Measurements from ENCODE around the gene BEAN1.

BEAN1 gene

DNA sequence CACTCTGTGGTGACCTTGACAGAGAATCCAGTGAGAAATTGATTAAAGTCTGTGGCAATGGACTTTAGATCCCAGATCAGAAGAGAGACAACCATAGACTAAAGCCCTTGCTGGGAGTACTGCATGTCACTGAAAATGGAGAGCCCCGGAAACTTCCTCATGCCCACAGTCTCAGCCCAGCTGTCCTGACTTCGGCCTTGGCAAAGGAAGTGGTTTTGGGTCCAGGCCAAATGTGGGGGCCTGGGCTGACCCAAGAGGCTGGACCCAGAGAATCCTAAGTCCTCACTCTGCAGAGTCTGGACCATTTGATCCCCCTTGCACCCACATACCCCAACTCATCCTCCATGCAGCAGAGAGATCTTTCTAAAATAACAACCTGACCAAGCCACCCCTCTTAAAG is 4.7 kb upstream of the BEAN1 start:
- no peak for DNase-seq

DNA sequence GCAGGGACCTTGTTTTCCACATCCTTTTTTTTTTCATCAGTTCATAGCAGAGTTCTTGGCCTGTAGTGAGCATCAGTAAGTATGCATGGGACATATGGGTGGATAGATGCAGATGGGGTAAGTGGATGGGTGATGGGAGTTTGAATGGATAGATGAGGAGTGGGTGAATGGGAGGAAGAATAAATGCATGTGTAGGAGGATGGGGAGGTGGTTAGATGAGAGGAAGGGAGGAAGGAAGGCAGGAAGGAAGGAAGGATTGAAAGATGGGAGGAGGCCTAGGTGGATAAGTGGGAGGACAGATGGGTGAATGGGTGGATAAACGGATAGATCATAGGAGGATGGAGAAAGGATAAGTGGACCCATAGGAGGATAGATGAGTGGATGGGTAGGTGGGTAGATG is 3.9 kb upstream of the BEAN1 start:
- DNase-seq = no peak

DNA sequence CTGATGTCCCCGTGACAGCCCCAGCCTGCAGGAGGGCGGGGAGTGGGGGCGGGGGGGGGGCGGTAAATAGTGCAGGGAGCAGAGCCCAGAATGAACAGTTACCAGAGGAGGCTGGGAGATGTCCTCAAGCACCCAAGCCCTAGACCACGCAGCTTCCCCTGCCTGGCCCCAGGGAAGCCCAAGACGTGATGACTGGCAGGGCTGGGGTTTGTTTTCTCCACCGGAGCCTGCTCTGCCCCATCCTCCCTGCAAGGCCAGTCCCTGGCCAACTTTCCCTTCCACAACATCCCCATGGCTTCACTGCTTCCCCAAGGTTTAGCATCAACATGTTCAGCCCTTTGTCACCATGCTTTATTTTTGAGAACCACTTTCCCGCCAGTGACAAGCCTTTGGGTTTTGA is 1.4 kb upstream of the BEAN1 start:
- DNase-seq = no peak

DNA sequence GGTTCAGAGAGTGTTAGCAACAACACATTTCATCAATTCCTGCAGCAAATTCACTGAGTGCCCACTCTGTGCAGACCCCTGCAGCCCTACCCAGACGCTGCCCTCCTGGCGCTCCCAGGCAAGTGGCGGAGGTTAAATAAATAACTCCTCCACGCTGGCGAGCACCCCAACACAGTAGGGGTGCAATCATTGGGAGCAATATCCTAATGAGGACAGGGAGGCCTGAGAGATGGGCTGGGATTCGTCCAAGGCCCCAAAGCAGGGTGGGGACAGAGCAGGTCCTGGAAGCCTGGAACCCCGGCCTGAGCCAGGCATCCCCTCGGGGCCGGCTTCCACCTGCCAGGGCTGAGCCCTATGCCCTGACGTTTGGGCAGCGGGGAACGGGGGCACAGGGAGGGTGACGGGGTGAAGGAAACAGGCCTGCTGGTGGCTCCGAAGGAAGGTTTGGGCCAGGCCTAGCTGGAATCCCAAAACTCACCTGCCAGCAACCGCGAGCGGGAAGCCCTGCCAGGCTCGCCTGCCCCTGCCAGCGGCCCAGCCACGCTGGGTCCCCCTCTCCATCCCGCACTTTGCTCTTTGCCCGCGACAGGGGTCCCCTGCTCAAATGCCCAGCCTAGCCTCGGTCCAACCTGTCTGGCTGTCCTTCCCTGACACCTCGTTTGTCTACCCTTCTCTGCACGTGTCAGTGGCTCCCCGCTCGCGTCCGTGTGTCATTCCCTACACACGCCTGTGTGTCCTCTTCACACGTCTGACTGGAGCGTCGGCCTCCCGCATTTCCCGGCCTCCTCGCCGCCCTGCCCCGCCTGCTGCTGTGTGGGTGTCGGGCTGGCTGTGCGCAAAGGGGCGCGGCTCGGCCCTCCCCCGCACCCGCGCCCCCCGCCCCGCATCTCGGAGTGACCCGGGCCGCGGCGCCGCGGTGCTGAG is 721 bp upstream of the BEAN1 start:
- DNase-seq = no peak

DNA sequence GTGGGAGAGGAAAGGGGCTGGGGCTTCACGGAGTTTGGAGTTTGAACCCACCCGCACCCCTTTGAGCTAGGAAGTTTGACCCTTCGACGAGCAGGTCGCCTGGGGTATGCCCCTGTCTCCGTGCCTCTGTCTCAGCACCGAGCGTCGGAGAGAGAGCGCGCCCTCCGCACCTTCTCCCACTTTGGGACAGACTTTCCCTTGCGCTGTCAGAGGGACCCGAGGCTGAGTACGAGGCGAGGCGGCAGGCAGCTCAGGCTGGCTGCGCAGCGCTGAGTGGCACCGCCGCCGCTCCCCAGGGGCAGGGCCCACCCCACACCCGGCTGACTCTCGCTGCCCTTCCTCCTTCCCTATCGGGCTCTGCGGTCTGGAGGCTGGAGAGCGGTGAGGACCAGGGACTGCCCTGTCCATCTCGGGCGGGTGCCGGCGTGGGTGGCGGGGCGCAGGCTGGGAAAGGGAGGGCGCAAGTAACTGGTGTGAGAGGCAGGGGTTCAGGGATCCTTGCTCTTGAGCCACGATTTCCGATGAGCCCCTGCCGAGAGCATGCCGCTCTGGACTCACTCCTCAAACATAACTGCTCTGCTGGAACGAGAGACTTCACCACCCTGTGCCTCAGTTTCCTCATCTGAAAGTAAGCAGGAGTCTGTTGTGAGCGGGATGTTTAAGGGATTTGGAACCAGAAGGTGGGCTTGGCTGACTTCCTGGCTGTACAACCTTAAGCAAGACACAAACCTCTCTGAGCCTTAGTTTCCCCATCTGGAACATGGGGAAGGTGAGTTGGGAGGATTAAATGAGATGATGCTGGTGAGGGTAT is 981 bp downstream of the BEAN1 start:
- DNase-seq = no peak

DNA sequence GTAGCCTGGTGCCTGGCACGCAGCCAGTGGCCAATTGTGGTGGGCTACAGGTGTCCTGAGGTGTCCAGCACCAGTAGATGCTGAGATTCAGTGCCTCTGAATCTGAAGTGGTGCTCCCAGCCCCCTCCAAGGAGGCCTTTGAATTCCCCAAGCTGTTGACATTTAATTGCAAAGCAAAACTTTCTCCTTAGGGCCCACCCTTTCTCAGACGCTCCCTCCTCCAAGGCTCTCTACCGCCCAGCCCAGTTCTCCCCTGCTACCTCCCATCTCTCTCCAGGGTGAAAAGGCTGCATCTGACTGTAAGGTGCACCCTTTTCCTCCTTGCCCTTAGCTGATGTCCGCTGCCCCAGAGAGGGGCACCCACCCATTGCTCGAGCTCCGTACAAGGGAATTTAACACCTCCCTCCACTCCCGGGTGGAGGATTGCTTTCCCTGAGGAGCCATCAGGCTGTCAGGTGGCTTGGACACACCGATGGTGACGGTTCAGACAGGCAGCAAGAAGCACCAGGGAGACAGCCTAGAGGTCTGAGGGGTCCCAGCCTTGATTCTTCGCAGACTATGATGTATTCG is 1.7 kb downstream of the BEAN1 start:
- DNase-seq = no peak

DNA sequence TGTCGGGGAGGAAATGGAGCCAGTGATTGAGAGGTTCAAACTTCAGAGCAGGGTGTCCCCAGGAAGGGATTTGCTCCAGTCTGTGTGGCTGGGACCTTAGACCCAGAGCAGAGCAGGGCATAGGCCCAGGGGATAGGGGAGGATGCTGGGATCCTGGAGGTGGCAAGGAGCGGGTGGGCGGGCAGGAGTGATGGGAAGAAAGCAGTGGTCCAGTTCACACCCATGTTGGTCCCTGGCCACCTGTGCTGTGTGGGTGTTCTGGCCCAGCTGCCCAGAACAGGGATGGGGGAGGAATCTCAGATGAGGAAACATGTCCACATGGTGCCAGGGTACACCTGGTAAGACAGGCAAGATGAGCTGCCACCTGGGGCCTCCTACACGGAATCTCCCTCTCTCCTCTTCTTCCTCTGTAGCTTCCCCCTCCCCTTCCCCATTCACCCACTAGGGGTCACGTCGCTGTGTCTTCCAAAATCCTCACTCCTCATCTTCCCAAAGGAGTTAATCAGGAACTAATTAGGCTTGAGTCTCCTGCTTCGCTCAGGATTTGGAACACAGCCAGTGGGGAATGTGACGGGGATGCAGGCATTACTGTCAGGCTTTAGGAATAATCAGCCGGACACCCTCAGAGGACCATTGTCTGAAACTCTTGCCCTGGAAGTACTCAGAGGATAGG is 2.3 kb downstream of the BEAN1 start:
- DNase-seq = no peak

DNA sequence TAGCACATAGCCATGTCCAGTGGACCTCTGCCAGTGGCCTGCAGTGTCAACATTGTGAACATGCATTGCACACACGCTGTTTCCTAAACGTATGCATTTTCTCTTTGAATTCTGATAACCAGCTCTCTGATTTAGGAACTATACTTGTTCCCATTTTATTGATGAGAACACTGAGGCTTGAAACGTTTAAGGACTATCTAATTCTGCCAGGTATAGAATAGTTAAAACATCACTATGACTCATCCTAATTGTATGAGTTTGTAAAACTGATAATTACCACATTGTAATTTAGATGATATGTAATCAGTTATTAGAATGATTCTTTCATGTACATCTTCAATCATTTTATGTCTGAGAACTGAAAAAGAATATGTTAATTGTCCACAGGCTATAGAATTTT is 3.1 kb downstream of the BEAN1 start:
- no peak for DNase-seq

DNA sequence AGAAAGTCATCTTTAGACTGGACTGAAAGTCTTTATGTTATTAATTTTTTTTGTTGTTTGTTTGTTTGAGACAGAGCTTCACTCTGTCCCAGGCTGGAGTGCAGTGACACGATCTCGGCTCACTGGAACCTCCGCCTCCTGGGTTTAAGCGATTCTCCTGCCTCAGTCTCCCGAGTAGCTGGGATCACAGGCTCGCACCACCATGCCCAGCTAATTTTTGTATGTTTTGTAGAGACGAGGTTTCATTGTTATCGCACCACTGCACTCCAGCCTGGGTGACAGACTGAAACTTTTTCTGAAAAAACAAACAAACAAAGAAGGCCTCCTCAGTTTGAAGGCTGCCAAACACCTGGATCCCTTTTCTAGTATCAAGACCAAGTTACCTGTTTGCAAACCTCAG is 4.7 kb downstream of the BEAN1 start:
- DNase-seq = no peak

DNA sequence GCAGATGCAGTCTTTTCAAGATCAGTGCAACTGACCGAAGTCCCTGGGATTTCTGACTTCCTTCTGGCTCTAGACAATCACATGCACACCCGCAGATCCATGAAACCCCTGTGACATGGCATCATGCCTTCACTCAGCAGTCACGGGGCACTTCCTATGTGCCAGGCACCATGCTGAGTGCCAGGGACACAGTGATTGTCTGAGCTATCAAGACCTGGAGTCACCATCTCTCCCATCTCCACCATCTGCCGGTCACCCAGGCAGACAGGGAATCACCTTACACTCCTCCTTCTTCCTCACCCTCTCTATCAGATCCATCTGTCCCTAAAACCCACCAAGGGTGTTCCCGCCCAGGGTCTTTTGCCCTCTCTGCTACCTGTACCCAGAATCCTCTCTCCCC is 5.3 kb downstream of the BEAN1 start:
- DNase-seq = no peak

DNA sequence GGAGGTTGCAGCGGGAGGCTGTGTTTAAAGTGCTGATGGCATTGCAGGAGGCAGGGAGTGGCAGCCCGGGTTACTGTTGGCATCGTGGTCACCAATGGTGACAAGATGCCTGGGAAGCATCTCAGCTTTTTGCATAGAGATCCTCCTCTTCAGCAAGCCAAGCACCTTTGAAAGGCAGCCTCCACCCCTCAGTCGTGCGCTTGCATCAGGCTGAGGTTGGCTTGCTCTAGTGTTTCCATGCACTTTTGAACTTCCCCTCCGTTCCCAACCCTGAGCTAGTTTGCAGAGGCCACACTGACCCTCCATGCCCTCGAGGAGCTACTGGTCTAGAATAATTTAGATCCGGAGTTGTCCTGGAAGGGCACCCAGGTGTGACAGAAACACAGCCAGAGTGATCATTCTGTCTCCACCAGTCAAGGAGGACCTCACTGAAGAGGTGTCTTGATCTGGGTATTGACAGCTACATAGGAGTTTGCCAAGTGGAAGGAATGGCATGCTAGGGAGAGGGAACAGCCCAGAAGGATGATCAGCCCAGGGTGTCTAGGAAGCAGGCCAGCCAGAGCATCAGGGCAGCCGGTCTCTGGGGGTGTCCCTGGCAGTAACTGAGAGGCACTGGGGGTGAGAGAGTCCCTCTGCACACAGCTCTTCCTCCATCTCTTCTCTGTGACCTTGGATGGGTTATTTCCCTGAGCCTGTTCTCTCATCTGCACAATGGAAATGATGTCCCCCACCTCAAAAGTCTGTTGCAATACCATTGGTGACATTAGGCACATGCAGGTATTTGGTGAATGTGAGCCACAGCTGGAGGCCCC is 7.7 kb downstream of the BEAN1 start:
- no peak for DNase-seq

DNA sequence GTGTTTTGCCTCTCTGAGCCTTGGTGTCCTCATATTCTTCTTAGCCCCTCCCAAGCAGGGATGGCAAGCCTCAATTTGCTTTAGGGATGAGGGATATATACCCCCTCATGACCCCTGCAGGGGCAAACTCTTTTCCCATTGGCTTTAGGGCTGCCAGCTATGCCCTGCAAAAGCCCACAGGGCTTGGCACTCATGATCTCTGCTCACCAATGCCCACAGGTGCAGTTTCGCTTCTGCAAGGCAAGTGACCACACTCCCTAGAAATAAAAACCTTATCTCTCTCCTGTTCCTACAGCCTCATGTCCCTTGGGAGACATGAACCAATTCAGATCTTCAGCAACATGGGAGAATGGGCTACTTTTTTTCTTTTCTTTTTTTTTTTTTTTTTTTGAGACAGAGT is 8.8 kb downstream of the BEAN1 start:
- DNase-seq = no peak

DNA sequence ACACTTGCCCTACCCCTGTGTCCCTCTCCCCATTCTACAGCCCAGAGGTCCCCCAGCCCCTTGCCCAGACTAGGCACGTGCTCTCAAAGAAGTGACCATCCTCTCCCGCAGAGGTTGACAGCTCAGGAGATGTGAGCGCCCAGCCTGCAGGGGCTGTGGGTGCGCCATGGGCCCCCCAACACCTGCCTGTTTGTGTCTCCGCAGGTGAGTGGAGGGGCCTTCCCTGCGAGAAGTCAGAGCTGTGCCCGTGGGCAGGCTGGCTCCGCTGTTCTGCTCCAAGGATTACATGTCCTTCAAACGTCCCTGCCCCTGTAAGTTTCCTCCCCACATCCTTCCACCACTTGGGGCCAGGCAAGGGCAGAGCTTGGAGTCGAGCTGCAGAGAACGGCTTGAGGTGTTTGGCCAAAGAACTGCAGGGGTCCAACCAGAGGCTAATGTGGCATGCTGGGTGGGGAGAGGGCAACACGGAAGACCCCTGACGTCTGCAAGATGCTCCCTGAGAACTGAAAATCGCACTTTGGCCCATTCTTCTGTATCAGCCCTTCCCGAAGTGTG is 10.4 kb downstream of the BEAN1 start:
- no peak for DNase-seq

DNA sequence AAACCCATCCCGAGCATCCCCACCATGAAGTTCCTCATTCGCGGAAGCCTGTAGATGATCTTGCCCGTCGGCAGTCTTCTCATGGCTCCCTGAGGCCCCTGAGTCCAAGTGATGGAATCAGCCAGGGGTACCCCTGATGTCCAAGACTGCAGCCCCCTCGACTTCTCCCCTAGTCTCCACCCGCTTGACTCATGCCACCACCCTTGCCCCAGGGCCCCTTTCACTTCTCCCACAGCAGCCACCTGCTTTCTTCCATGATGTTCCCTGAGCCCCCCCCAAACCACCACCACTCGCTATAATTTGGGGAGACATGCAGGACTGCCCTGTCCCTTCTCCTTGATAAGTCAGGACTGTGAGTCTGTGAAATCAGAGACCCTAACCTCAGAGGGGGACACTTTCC is 11.4 kb downstream of the BEAN1 start:
- DNase-seq = no peak

DNA sequence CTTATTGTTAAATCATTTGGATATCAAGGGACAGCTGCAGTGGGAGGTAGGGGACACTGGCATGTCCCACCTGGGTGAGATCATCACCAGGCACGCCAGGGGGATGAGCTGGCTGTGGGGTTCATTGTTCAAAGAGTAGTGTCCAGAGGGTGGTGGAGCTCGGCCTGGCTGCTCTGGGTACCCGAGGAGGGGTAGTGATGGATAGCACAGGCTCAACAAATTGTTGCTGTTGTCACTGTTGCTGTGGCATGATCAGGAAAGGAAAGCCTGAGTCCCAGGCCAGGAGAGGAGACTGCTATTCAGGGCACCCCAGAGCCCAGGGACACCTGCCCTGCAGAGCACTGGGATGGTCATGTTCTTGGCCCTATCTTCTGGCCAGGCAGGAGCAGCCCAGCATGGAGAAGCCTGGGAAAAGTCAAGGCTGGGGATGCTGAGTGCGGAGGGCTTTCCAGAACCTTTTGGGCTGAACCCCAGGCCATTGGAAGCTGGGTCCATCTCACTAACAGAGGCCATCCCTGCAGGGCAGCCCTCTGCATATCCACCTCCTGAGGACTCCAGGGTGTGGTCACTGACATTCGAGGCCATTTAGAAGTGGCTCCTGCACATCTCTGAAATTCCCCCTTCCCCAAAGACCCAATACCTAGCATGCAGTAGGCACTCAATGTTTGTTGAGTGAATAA is 12.1 kb downstream of the BEAN1 start:
- DNase-seq = no peak

DNA sequence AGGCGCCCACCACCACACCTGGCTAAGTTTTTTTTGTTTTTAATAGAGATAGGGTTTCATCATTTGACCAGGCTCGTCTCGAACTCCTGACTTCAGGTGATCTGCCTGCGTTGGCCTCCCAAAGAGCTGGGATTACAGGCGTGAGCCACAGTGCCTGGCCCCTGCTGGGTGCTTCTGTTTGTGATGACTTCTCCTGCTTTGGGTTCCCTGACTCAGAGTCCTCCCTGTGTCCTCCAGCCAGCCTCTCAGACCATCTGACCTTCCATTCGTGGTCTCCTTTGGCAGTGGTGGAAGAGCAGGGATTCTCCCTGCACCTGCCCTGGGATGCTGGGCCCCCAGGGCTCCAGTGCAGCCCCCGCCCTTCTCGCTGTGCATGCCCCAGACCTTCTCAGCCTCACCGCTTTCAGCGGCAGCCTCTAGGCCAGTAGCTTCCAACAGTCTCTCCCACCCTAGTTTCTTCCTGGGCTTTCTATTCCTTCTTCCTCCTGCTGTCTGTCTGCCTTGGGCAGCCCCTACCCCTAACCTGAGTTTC is 13.2 kb downstream of the BEAN1 start:
- no peak for DNase-seq

DNA sequence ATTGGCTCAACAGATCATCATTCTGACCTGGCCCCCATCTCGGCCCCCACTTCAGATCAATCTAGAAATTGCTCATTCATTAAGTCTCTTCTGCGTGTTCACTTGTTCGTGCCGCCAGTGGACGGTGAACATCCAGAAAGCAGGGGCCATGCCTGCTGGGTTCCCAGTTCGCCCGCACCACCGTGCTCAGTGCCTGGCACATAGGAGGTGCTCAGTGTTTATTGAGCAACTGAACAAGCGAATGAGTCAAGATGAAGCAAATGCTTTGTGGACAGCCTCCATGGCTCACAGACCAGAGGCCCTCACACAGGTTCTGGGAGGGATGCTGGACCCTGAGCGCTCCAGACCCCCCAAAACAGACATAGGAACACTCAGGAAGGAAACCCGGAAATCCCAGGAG is 13.9 kb downstream of the BEAN1 start:
- no peak for DNase-seq

DNA sequence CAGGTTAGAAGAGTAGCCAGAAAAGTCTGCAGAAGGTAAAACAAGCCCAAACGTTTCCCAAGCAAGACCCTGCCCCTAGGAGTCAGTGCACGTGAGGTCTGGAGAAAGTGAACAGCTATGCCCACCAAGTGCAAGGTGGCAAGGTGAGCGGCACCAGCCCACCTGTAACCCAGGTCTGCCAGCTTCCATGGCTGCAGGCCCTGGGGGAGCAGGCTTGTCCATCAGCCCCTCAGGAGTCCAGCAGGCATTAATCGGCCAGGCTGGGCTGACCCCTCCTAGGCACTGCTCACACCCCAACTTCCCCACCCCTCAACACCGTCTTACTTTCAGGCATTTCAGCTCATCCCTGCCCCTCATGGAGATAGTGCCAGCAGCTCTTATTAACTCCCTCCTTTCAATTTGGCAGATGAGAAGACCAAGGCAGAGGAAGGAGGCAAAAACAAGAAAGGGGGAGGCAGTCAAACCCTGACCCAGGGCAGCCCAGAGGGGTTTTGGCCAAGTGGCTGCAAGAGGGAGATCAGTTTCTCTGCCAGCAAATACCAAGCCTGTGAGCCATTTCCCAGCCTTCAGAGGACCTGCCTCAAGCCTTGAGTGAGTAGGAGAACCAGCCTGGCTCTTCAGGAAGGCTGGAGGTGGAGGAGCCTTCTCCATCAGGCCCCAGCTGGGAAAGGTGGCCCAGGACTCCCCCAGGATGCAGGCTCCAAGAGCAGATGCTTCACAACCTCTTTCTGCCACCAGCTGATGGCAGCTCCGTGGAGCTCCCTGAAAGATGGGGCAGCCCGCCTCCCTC is 14.7 kb downstream of the BEAN1 start:
- no peak for DNase-seq

DNA sequence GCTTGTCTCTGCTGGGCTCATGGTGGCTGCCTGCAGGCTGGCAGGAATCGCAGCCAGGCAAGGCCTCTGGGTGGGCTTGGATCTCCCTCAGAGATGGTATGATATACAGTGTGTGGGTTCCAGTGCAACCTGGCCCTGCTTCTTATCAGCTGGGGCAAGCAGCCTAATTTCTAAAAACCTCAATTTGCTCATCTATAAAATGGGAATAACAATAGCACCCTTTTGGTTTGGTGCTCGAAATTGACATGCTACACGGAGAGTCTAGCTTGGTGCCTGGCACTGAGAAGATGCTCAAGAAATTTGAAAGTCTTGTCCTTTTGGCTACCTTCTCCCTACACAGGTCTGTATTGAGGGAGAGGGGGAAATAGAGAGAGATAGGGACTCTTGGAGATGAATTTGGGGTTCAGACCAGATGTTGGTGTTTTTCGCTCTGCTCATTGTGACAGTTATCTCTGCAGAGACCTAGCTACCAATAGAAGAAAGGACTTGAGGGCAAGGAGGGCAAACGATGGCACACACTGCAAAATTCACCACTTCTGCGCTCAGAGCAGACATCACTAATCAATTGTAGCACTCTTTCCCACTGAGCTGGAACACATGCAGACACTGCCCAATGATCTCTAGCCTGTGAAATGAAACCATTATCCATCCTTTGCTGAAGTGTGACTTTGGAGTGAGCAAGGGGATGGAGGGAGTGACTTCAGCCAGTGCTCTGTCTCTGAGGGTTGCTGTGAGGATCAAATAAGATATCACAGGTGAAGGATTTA is 15.6 kb downstream of the BEAN1 start:
- DNase-seq = no peak

DNA sequence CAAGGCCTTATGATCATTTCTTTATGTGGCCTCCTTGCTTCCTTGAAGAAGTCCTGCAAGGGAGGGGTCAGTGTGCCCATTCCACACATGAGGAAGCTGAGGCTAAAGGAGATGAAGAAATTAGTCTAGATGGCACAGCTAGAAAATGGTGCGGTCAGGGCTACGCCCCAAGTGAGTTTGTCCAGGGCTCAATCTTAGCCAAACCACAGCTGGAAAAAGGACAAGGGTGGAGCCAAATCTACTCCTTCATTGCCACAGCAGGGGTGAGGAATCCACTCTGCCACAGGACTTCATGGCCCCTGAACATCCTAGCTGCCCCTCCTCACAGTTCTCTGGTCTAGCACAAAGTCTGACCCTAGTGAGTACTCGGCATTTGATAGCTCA is 16.2 kb downstream of the BEAN1 start:
- DNase-seq = no peak
